Hematopoietic multipotent progenitor cell treated with erythropoietin and hydrocortisone succinate and interleukin-3 and kit ligand, for 6 days (in vitro differentiated cells): Measurements from ENCODE around the gene CCDC85C.

Source experiments
- DNase-seq: peaks from one replicate; pipeline ENCODE4 v3.0.0-alpha.2; 2015

The CCDC85C gene

DNA sequence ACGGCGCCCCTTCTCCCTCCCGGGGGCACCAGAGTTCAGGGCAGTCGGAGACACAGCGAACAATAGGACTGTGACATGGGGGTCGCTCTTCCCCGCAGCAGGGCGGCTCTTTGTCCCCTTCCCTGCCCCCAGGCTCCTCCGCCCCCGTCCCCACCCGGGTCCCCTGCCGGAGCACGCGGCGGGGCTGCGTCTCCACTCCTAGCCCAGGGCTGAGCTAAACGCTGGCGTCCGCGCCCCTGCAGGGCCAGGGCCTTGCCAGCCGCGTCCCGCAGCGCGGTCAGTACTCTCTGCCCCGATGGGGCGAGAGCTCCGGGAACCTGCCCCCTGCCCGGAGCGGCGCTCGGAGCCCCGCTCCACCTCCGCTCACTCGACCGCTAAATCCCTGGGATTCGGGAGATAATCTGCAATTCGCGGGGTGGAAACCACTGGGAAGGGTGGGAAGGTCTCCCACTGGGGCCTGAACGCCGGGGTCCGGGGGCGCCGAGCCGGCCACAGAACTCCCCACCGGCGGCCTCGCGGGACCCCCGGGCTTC is 825 bp upstream of the CCDC85C start:
- DNase-seq, result peak; percentile 33

DNA sequence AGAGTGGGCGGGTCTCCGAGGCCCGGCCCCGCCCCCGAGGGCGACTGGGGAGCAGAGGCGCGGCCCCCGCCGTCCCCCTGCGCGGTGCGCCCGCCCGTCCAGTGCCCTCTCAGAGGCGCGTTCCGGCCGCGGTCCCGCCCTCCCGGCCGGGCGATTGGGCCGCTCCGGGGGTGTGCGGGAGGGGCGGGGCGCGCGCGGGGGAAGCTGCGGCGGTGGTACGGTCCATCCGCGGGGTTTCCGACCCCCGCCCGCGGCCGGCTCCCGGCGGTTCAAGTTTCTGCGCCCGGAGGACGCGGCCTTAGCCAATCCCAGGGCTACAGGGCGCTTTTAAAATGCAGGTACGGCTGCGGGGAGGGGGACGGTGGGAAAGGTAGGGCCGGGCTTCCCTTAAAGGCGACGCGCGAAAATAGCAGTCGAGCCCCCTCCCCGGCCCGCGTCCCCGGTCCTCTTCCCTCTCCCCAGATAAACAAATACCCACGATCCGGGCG is 315 bp upstream of the CCDC85C start:
- peak; percentile 87 for DNase-seq

DNA sequence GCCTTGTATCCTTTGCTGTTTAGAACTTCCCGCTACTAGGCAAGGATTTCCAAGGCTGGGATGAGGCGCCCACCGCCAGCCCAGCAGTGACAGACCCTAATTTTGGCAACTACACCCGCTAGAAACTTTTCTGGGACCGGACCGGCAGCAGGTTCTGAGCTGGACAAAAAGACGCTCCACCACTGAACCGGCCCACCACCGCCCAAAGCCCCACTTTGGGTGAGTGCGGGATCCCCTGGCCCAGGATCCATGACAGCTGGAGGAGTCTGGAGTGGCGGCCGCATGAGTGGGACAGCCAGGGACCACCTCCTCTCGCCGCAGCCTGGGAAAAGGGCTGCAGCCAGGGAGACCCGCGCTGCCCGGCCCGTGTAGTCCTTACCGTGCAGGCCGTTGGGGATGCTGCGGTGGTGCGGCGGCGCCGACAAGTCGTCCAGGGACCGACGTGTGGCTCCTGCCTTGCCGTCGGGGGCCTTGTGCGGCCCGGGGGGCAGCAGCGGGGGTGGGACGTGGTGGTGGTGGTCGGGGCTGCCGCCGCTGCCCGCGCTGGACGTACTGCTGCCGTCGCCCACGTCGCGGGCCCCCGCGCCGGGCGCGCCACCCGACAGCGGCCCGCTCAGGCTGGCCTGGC is 1.1 kb downstream of the CCDC85C start:
- no peak for DNase-seq

DNA sequence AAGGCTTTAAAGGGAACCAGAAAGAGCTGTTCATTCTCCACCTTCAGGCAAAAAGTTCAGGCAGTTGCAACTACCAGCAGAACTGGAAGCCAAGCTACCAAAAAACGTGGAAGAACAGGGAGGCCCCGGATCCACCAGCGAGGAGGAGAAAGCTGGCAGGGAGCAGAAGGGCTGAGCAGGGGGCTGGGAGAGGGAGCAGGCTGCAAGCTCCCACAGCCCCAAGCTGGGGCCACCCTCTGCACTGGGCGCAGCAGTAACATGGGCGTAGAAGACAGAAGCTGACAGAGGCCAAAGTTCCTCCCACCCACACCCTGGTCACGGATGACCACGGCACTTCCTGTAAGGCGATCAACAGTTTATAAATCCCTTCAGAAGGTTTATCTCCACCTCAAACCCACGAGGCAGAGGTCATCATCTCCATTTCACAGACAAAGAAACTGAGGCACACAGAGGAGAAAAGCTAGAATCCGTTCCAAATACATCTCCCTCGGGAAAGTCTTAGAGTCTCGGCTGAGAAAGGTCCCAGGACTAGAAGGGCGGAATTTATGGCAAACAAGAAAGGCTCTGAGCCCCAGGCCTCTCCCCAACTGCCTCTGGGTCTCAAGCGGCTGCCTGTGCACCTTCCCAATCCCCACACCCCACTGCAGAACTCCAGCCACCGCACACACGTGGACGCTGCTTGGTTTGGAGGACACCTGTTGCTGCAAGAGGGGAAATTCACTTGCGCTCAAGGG is 1.8 kb downstream of the CCDC85C start:
- no peak for DNase-seq

DNA sequence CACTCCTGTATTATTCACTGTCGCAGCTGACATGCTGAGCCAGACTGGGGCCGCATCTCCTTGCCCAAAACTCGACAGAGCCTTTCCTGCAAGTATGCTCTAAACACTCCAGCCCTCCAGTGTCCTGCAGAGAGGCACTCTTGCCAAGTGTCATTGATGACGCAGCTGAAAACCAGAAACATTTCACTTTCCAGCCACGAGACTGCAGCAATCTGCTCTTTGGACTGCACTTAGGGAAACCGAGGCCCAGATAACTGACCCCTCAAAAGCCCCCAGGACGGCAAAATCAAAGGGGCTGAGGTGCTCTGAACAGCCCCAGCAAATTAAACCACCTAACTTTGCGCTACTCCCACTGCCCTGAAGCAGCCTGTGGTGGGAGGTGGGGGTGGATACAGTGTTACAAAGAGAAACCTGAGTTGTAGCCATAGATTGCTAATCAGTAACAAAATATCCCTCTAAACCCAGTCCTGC is 2.6 kb downstream of the CCDC85C start:
- DNase-seq, result no peak

DNA sequence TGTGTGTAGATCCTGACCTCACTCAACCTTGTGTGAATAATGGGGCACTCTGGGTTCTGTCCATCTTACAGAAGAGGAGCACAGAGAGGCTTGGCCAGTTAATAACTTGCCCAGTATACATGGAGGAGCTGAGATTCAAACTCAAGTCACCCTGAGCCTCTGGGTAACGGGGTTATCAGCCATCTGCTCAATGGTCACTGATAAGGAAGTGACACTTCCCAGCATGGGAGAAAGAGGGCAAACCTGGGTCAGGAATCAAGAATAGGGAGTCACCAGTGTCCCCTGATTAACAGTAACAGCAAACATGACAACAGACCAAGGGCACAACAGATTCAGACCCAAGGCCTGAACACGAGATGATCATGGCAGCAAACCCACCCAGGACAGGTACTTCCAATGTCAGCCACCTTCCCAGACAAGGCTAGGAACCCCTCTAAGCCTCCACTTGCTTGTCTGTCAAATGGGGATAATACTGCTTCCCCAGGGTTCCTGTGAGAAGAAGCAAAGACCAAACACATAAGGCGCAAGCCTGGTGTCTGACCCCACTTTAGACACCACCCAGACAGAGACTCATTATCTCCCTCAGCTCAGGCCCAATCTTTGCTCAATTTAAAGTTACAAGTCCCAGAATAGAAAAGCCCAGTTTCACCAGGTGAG is 3.6 kb downstream of the CCDC85C start:
- DNase-seq, result no peak

DNA sequence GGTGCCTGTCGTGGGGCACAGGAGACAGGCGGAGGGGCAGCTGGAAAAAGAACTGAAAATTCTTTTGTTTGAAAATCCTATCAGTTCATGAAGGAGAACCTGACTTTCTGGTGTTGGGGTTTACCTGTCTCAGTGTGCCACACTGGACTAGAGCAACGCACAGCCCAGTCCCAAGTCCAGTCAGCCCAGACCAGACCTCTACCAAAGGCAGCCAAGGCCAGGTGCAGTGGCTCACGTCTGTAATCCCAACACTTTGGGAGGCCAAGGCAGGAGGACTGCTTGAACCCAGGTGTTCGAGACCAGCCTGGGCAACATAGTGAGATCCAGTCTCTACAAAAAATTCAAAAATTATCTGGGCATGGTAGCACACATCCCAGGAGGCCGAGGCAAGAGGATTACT is 4.6 kb downstream of the CCDC85C start:
- DNase-seq, result no peak

DNA sequence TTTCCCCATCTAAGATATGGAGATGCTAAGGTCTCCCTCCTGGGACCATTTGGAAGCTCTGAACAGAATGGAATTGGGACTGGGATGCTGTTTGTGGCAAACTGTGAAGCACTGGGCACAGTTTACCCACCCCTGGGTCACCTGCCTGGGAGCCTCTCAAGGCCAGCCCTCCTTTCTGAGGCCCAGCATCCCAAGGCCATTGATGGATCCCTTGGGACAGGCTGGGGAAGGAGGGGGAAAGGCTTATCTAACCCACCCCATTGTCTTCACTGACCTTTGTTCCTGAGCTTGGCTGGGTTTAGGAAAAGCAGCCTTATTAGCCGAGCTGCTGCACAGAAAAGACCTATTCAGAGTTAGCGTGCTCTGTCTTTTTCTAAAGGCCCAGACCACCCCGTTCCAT is 5.2 kb downstream of the CCDC85C start:
- DNase-seq, result no peak

DNA sequence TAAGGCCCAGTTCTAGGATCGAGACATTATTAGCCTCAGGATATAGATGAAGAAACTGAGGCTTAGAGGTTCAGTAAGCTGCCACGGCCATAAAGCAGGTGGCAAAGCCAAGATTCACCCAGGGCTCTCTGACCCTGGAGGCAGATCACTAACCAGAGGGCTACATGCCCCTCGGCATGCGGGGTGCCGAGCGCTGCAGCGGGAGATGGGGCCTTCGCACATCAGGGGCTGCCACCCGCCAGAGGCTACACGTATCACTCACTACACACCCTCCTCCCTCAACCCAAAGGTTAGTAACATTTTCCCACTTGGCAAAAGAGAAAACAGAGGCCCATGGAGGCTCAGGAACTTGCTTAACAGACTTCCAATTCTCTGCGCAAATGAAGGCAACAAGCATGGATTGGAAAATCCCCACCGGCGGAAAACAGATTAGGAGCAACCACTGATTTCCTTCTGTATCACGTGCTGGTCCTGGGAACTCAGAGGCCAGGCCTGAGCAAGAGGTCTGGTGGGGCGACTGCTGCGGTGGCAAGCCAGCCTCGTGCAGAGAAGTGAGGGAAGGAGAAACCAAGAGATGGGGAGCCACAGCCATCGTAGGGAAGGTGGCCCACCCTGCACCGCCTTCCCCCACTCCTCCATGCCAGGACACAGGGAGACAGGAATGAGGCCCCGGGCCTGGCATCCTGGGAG is 6.0 kb downstream of the CCDC85C start:
- no peak for DNase-seq

DNA sequence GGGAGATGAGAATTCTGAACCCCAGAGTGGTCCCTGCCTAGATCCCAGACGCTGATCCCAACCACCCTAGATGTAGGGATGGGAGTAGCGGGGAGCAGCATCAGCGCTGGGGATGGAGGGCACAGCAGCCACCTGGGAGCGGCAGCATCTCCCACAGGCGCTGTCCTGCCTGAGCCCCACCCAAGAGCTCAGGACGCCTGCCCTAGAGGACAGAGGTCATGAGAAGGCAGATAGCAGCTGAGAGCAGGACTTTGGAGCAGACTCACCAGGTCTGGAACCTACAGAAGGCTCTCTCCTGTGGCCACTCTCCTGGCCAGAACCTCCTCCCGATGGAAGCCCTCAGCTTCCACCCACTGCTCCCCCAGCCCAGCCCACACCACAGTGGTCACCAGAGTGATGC is 7.2 kb downstream of the CCDC85C start:
- no peak for DNase-seq

DNA sequence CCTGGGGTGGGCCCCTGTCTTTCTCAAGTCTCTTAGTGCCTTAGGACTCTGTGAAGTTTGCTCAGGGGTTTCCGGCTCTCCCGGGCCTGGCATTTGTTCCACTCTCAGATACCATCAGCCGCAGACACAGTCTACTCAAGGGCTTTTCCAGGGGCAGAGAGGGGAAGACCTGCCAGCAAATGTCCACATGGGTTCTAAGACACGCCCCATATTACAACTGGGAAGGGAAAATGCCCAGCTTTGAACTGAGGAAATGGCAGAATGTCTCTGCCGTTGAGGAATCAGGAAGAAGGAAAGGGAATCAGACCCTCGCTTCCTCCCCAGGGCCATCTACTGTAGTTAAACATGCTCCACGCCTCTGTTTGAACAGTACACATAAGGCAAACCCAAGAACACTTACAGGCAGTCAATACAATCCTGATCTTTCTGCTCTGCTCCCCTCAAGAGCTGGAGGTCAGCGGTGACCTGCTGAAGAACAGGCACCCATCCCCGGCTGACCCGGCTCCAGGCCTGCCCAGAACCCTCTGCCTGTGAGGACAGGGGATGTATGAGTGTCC is 7.9 kb downstream of the CCDC85C start:
- DNase-seq, result no peak

DNA sequence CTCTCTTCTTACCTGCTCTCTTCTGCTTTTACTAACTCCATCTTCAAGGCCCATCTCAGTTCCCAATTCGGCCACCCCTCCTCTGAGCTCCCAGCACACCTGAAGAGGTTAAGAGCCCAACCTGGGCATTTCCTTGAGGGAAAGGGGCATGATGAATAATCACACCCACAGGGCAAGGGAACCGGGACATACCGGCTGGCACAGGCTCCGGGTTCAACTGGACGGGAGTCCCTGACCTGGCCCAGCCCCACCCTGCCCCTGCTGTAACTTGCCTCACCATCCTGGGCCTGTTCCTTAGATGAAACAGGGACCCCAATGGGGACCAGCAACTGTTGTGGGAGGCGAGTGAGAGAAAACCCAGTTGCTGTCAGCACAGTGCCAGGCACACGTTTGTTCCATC is 8.5 kb downstream of the CCDC85C start:
- DNase-seq, result no peak

DNA sequence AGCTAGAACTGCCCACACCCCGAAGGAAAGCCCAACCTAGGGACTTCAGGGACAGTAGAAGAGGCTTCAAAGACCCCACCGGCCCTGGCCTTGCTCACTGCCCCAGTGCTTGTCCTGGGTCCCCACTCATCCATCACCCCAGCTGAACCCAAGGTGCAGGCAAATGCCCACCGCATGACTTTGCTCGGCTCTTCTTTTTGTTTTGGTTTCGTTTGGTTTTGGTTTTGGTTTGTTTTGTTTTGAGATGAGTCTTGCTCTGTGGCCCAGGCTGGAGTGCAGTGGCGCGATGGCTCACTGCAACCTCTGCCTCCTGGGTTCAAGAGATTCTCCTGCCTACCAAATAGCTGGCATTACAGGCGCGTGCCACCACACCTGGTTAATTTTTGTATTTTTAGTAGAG is 9.0 kb downstream of the CCDC85C start:
- no peak for DNase-seq

DNA sequence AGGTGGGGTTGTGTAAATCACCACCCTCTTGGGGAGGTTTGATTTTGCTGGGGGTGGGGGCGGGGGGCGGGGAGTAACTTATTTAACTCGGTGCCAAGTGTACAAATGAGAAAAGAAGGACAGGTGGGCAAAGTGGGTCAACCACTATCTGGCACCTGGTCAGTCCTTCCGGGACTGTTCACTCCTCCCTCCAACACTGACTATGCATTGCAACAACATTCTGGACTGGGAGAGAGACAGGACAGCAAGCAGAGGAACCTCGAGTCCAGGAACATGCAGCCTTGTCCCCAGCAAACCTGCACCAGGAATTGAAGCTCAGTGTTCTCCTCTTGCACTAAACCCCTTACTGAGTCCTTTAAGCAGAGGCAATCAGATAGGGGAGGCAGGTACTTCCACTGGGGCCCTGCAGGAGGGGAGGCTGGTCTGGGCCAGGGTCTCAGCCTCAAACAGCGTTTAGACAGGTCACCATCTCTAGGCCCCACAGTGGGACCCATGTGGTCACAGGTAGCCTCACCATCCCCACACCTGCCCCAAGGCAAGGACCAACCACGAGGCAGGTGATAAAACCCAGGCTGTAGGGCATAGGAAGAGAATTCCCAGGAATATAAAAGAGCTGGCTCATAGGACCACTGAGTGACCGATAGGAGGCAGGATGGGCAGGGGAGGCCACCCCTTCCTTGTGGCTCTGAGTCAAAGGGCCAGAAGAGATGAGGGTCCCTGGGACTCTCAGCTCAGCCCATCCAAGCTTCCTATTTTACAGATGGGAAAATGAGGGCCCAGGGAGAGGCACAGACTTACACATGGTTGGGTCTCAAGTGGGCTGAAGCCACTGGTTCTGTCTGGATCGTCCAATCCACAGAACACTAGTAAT is 9.8 kb downstream of the CCDC85C start:
- DNase-seq, result no peak

DNA sequence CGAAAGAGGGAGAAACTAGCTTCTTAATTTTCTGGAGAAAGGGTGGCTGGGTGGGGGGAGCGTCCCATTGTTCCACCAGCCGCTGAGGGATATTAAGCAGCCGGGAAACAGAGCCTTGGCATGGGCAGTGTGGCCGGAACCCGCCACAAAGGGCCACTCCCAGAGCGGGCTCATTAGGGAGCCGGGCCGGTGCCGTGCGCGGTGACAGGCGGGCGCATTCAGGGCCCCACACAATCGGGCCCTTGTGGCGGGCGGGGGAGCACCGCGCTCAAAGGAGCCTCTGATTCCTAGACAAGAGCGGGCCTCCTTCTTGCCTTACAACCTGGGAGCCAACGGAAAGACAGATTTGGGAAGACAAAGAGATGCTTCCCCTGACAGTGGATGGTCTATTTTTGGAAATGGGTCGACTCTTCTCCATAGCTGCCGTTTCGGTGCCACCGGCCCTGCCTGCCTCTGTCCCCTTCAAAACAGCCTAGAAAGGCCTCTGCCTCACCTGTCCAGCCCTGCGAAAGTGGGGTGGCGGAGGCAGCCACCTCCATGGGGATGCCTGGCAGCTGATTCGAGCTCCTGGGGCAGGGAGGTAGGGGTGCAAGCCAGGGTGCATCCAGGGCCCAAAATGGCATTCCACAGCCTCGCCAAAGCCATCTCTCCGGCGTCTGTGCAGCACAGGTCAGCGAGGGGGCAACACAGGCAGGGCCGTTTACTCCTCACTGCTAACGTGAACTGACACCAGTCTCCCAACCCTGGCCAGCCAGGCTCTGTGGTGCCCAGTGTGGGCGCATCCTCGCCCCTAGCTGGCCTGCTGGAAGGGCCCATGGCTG is 10.9 kb downstream of the CCDC85C start:
- DNase-seq, result no peak

DNA sequence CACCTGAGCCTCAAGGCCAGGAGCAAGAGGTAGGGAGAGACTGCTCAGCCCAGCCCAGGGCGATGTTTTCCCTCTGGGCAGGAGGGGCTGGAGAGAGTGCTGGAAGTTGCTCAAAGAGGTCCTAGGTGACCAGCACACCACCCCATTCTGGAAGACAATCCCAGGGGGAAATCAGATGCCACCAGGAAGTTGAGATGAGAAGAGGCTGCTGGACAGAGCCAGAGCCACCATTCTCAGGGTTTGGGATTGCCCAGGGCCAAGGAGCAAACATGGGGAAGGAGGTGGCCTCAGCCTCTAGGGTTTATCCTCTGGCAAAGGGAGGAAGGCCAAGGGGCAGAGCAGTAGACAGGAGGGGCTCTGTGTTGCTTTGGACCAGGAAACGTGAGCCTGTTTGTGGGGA is 11.6 kb downstream of the CCDC85C start:
- DNase-seq, result no peak

DNA sequence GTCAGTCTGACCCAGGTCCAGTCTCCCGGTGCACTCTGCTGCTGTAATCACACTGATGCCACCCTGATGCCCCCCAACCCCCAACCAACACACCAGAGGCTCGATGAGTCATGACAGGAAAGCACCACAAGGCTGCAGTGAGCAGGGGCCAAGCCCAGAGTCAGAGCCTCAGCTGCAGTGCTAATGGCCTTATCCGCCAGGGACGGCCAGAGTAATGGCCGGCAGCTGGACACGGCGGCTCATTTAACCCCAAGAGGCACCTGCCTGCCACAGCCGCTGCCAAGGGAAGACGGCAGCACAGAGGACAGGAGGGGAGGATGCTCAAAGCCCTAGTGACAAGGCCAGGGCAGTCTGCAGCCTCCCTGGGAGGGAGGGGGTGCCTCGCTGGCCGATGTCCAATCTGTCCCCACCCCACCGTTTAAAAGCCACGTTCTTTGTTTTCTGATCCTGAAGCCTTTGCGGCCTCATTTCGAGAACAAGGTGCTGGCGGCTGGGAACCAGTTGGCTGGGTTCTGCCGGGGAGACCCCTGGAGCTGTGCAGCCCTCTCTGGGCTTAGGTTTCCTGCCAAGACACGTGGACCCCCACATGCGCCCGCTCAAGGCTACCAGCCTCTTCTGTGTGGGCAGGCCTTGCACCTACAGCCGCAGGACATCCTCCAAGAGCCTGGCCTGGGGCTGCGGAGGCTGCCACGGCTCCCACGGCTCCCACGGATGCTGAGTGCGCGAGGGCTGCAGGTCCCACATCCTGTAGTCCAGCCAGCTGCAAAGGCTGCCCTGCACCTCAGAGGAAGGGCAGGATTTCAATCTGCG is 13.1 kb downstream of the CCDC85C start:
- DNase-seq, result no peak

DNA sequence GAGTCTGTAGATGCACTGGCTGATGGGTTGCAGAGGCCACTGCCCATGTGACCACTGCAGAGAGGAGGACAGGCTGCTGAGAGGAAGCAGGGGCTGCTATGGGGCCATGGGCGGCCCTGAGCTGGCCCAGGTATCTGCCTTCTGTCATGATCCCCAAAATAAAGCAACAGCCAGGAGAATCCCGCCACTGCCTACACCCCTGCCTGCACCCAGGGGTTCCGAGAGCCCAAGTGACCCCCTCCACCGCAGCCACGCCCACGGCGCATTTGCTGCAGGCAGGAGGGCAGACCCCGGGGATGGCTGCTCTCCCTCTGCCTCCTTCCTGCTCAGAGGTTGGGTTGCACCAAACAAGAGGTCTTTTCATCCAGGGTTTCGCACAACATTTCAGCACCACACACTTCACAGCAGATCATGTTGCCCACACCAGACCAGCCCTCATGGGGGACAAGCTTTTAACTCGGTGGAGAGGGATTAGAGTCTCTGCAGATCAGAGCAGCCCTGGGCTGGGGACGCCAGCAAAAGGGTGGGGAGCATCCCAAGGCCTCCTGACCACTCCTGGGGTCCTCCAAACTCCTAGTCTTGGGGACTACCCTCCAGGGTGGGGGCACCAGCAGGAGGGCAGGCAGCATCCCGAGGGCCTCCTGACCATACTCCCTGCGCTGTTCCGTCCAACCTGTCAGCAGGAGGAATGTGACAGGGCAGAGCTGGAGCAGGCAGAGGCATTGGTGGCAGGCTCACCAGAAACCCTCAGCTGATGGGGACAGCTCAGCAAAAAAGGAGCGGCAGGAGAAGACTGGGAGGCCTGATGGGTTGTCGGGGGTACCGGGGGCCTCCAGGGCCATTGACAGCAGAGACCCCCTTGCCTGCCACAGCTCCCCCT is 14.1 kb downstream of the CCDC85C start:
- DNase-seq, result no peak

DNA sequence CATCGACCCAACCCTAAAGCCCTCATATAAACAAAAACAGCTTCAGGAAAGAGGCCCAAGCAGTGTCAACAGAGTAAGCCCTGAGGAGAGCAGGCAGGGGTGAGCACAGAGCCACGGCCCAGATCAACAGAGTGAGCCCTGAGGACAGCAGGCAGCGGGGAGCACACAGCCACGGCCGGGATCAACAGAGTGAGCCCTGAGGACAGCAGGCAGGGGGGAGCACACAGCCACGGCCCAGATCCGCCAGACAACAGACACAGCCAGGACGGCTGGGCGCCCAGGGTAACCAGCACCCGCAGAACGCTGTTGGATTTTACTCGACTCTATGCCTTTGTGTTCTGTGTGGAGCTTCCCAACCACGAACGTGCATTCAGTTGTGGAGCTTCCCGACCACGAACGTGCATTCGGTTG is 15.0 kb downstream of the CCDC85C start:
- no peak for DNase-seq
